D721Med (cell line): ENCODE results near the gene HDAC7.
"Not testable (repeated sequence)": the region's sequence is repeated elsewhere in the genome, so short reads cannot be mapped to it uniquely, and the experiment has no call there.

Experiments
- DNase-seq: peaks from one replicate; pipeline ENCODE4 v3.0.0; 2011; ENCODE audit warnings: low spot score; ENCODE audit not compliant: insufficient read length
- FAIRE-seq: peaks from 2 replicates; lab custom pipeline; 2011; peaks lifted over from hg19 to GRCh38; lab: Jason Lieb, UNC
- TF ChIP-seq, protein P1 (sequence below): IDR thresholded peaks from 2 replicates; pipeline ENCODE4 v1.5.1; 2012; ENCODE audit warnings: mild to moderate bottlenecking, control low read depth; ENCODE audit not compliant: insufficient read depth; ENCODE audit errors: missing control alignments

HDAC7 gene

DNA sequence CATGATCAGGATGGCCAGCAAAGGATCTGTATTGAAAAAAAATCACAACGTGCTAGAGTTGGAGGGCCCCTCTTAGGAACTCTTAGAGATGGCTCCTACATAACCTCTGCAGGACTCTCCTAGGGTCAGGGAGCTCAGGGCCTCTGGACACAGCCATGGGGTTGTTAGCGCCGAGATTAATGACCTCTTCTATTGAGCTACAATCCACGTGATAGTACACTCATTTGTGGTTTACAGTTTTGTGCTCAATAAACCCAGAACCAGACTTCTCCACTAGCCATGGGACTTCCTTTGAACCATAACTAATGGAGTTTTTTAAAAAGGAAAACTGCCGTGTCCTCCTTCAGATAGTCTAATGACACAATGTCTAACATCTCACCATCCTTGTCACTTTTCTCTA, 29.6 kb upstream of the HDAC7 start:
- TF ChIP-seq, protein P1, sequence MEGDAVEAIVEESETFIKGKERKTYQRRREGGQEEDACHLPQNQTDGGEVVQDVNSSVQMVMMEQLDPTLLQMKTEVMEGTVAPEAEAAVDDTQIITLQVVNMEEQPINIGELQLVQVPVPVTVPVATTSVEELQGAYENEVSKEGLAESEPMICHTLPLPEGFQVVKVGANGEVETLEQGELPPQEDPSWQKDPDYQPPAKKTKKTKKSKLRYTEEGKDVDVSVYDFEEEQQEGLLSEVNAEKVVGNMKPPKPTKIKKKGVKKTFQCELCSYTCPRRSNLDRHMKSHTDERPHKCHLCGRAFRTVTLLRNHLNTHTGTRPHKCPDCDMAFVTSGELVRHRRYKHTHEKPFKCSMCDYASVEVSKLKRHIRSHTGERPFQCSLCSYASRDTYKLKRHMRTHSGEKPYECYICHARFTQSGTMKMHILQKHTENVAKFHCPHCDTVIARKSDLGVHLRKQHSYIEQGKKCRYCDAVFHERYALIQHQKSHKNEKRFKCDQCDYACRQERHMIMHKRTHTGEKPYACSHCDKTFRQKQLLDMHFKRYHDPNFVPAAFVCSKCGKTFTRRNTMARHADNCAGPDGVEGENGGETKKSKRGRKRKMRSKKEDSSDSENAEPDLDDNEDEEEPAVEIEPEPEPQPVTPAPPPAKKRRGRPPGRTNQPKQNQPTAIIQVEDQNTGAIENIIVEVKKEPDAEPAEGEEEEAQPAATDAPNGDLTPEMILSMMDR = no peak
- DNase-seq = no peak
- FAIRE-seq = no peak

DNA sequence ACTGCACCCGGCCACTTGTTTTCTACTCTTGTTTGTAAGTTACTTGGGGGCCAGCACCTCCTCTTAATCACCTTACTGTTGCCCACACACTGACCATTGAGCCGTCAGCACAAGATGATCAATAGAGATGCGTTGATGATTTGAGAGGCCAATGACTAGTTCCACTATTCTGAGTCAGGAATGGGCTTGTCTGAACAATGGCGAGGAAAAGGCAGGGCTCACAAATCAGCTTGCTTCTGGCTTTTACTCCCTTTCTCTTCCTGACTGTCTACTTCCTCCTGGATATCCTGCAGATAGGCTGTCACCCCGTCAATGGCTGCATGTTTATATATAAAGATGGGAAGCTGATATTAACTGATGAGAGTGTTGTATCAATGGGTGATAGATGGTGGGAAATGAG, 29.1 kb upstream of the HDAC7 start:
- TF ChIP-seq, protein P1 = no peak
- FAIRE-seq (no peak), DNase-seq (no peak)

DNA sequence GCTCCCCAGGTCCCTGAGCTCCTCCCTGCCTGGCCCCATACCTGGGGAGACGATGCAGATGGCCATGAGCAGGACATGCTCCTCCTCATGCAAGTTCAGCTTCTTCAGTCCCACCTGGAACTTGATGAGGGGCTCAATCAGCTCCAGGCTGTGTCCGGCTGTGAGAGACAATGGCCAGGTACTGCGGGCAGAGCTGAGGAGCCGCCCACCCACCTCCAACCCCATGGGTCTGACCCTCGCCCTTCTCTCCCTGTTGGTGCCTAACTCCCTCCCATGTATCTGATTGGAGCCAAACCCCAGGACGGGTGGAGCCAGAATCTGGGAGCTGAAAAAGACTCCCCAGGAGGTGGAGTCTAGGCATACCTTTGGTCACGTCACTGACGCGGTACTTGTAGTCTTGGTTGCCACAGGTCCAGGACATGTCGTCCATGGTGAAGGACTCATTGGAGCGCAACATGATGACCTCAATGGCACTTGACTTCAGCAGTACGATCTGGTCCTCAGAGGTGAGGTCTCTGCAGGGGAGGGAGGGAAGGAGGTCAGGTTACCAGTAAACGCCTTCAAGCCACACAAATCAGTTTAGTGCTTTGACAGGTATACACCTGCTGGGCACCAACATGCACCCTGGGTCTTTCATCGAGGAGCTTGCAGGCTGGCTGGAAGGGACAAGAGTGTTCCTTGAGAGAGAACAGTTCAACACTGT, 26.7 kb upstream of the HDAC7 start:
- TF ChIP-seq, protein P1 = no peak
- DNase-seq (no peak), FAIRE-seq (no peak)

DNA sequence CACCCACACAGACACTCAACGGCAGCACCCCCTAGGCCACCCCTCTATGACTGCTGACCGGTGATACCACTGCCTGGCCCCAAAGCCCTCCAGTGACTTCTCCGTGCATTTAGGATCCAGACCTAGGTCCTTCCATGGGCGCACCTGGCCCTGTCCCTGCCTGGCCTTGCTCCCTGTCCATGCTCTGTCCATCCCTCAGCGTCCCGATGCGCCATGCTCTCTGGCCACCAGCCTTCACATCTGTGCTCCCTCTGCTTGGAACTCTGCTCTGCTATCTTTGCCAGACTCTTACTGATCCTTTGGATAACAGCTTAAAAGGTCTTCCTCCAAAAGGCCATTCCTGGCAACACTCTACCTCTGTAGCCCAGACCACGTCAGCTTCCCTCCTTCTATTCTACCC, 25.4 kb upstream of the HDAC7 start:
- TF ChIP-seq, protein P1 = no peak
- no peak for FAIRE-seq
- no peak for DNase-seq

DNA sequence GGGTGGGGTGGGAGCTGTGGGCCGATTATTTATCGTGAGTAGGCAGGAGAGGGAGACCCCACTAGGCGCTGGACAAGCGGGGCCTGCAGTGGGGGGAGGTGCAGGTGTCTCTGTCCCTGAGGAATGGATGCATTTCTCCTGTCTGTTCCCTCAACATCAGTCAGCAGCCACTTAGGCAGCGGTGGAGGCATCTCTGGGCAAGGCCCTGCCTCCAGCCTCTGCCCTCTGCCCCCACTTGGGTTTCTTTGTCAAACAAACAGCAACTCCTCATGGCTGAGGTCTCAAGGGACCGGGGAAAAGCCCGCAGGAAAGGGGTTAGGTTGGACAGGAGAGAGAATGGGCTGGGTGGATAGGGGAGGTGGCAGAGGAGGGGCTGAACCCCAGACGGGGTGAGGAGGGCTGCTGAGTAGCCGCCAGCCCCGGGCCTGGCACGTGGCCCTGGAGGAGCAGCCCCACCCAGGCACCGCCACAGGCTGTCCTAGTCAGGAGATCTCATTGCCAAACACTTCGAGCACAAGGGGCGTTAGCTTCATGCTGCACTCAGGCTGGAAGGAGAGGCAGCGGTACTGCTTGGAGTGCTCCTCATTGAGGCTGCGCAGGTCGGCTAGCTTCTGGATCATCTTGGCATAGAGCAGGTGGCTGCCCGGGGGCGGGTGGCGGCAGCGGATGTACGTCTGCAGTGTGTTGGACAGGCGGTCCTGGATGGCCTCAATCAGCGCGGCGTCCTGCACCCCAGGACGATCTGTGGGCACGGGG, 24.7 kb upstream of the HDAC7 start:
- DNase-seq = no peak
- no peak for FAIRE-seq
- TF ChIP-seq, protein P1 = no peak

DNA sequence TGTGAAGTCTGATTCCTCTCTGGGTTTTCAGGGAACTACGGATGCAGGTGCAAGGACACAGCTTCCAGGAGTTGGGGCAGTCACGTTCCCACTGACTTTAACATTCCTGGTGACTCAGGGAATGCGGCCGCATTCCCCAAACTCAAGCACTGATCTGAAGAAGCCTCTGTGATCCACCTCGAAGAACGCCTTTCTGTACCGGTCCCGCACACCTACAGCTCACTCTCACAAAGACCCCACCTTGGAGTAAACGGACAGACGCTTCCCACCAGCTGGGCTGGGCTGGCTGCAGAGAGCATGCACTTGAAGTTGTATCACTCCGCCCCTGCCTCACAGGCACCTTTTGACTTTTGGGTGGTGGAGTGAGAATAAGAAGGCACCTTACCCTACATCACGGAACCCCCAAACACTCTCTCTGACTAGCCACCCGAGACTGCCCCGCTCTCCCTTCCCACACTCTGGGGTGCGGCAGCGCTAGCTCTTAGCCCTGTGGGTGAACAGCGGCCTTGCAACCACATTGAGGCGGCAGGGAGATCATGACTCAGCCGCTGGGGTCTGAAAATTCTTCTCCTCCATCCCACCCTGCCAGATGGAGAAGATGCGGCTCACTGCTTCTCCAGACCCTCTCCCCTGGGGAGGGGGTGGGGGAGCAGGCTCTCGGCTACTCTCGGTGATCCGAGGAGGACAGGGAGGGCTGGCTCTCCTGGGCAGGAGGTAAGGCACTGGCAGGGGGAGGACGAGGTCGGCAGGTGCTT, 23.7 kb upstream of the HDAC7 start:
- DNase-seq (no peak), FAIRE-seq (no peak)
- TF ChIP-seq, protein P1 = no peak

DNA sequence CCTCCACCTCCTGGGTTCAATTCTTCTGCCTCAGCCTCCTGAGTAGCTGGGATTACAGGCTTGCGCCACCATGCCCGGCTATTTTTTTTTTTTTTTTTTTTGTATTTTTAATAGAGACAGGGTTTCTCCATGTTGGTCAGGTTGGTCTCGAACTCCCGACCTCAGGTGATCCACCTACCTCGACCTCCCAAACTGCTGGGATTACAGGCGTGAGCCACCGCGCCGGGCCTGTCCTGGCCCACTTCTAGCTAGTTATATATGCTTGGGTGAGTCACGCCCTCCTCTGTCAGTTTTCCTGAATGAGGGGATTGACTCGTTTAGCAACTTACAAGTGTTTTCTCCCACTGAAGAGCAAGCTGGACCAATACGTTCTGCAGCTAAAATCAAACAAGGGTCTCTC, 22.8 kb upstream of the HDAC7 start:
- not testable (repeated sequence) for DNase-seq, FAIRE-seq
